K562 (cell line): ENCODE data around the gene RASD2. TPM values are rescaled to one million over a fixed set of nuclear protein-coding genes. Genes with fewer than 3 reads are reported as not detected.

Source experiments
- ARID2 ChIP-seq: fragments of 450-650 bp; IDR thresholded peaks from 2 replicates; pipeline ENCODE4 v1.6.1; 2017; ENCODE audit warnings: antibody characterized with exemption, mild to moderate bottlenecking
- ASH1L ChIP-seq: fragments of 450-650 bp; IDR thresholded peaks from 2 replicates; pipeline ENCODE4 v1.6.1; 2018; ENCODE audit warnings: borderline replicate concordance, mild to moderate bottlenecking, low read depth; ENCODE audit not compliant: partially characterized antibody
- DACH1 ChIP-seq: fragments of 450-650 bp; IDR thresholded peaks from 2 replicates; pipeline ENCODE4 v1.6.1; 2018; ENCODE audit not compliant: partially characterized antibody
- FOXJ2 ChIP-seq: fragments of 200-800 bp; sonication (Bioruptor generic); IDR thresholded peaks from 2 replicates; pipeline ENCODE4 v1.6.1; 2016; ENCODE audit warnings: missing genetic modification characterization, missing compliant biosample characterization
- GTF2F1 ChIP-seq: IDR thresholded peaks from 2 replicates; pipeline ENCODE4 v1.6.1; 2011; ENCODE audit warnings: low read depth, low read length, improper control_type of control experiment
- NFIC ChIP-seq: fragments of 450-650 bp; IDR thresholded peaks from 2 replicates; pipeline ENCODE4 v1.6.1; 2017; ENCODE audit warnings: mild to moderate bottlenecking, inconsistent platforms
- OTX1 ChIP-seq: fragments of 450-650 bp; formaldehyde crosslinking; IDR thresholded peaks from 2 replicates; pipeline ENCODE4 v1.4.0; 2022; ENCODE audit warnings: mild to moderate bottlenecking
- RBBP5 ChIP-seq: fragments of 200-600 bp; sonication (generic); IDR thresholded peaks from 2 replicates; pipeline ENCODE4 v1.6.1; 2012; ENCODE audit warnings: borderline replicate concordance, mild to moderate bottlenecking, low read length, control low read depth, inconsistent platforms; ENCODE audit not compliant: insufficient read depth, poor library complexity, severe bottlenecking
- ZFP1 ChIP-seq: fragments of 450-650 bp; formaldehyde crosslinking; IDR thresholded peaks from 2 replicates; pipeline ENCODE4 v1.4.0; 2020; ENCODE audit warnings: mild to moderate bottlenecking, mixed read lengths
- ZKSCAN1 ChIP-seq: fragments of 150-350 bp; IDR thresholded peaks from 2 replicates; pipeline ENCODE4 v1.6.1; 2016; ENCODE audit warnings: low read depth, low read length
- ZNF12 ChIP-seq: sonication (generic); formaldehyde crosslinking; IDR thresholded peaks from 2 replicates; pipeline ENCODE4 v1.4.0; 2020; ENCODE audit warnings: mild to moderate bottlenecking, missing genetic modification reagents
- ZNF589 ChIP-seq: fragments of 200-800 bp; sonication (Bioruptor generic); IDR thresholded peaks from 2 replicates; pipeline ENCODE4 v1.6.1; 2016; ENCODE audit warnings: low read depth, missing genetic modification characterization, missing compliant biosample characterization
- polyA plus RNA-seq, 8 experiments: library from polyadenylated mRNA; depleted of rRNA in 4 of 8; stranded (reverse) in 5 of 8; unstranded in 3 of 8; fragments of >200 nt; fragmentation: Nextera tagmentation in 2 of 8; fragmentation: Illumina TruSeq in 1 of 8; extraction: Ambion mirVana in 2 of 8; extraction: Trizol in 1 of 8; gene quantifications; 2 replicates each; pipeline versions ENCODE4 v1.2.1 to v1.2.3, GENCODE V29; 2011 to 2014; ENCODE audit warnings: inconsistent platforms in 1 of 8, missing spikeins in 1 of 8
- total RNA-seq, 7 experiments: library from RNA; depleted of rRNA in 6 of 7; stranded (reverse); fragments of >200 nt in 6 of 7; fragmentation: Illumina TruSeq in 2 of 7; extraction: Trizol in 2 of 7; gene quantifications; 2 replicates each; pipeline versions ENCODE4 v1.2.1 to v1.2.3, GENCODE V29; 2011 to 2021; ENCODE audit warnings: low replicate concordance in 1 of 7
- TF ChIP-seq, protein P1 (sequence below), 2 experiments: IDR thresholded peaks in 1 of 2; conservative IDR thresholded peaks in 1 of 2; 2 replicates each; pipeline ENCODE4 v1.6.1; 2016; ENCODE audit warnings: low read depth in 2 of 2, mild to moderate bottlenecking in 1 of 2, missing compliant biosample characterization in 1 of 2, missing genetic modification characterization in 1 of 2, moderate library complexity in 1 of 2
- TF ChIP-seq, protein P2 (sequence below): sonication (generic); formaldehyde crosslinking; IDR thresholded peaks from 2 replicates; pipeline ENCODE4 v1.8.1; 2023; ENCODE audit warnings: mild to moderate bottlenecking, missing genetic modification reagents
- TF ChIP-seq, protein P3 (sequence below): fragments of 450-650 bp; IDR thresholded peaks from 2 replicates; pipeline ENCODE4 v1.6.1; 2017; ENCODE audit warnings: antibody characterized with exemption, mild to moderate bottlenecking
- TF ChIP-seq, protein P4 (sequence below): fragments of 250-450 bp; sonication (Bioruptor Pico); IDR thresholded peaks from 2 replicates; pipeline ENCODE4 v1.4.0; 2020; ENCODE audit warnings: mild to moderate bottlenecking, moderate library complexity, borderline replicate concordance

Gene RASD2
- total and polyA plus RNA-seq, 9 of the 15 experiments (the other 6 are each of a cell fraction or from before 2014, with no cell fraction given): 0.05 TPM; not detected in 8

DNA sequence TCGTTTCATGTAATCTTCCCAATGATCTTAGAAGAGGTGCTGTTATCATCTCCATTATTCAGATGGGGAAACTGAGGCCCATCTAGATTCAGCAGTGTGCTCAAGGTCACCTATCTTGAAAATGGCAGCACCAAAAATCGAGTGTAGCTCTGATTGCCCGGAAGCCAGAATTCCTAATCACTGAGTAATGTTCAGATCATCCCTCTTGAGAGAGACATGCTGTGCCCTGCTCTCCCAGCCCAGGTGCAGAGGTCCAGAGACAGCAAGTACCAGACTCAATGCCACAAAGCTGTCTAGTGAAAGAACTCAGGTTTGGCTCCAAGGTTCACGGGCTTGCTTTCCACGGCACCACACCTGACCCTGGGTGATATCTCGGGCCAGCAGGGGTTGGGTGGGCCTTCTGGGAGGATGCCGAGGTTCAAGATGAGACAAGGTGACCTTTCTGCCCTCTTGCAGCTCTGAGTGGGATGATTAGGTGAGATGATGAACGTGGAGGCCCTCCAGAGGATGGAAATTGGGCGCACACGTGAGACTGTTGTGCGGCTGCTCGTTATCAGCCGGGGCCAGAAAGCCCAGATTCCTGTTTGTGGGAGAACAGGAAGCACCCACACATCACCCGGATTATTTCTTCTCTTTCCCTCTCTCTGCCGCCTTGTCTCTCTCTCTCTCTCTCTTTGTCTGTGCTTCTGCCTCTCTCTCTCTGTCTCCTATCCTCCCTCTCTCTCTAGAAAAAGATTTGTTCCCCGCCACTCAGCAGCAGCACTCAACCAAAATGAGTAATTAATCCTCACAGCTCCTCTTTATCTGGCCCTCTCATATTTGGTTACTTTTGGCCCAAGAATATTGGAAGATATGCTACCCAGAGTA, 19.0 kb upstream of the RASD2 start (continued):
- peak; percentile 15 for TF ChIP-seq DACH1
- no peak for TF ChIP-seq ZNF12 (CRISPR knock-in tag)
- TF ChIP-seq ASH1L: no peak
- TF ChIP-seq, protein P1, sequence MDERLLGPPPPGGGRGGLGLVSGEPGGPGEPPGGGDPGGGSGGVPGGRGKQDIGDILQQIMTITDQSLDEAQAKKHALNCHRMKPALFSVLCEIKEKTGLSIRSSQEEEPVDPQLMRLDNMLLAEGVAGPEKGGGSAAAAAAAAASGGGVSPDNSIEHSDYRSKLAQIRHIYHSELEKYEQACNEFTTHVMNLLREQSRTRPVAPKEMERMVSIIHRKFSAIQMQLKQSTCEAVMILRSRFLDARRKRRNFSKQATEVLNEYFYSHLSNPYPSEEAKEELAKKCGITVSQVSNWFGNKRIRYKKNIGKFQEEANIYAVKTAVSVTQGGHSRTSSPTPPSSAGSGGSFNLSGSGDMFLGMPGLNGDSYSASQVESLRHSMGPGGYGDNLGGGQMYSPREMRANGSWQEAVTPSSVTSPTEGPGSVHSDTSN (CRISPR knock-in tag; IDR thresholded peaks at IDR 0.05; ENCODE audit: low read depth): no peak
- TF ChIP-seq, protein P1 (tag; conservative IDR thresholded peaks at IDR 0.05; ENCODE audit: low read depth): no peak
- no peak for TF ChIP-seq GTF2F1
- TF ChIP-seq ZFP1: no peak
- no peak for TF ChIP-seq OTX1 (CRISPR knock-in tag)
- no peak for TF ChIP-seq RBBP5
- no peak for TF ChIP-seq ZNF589 (CRISPR knock-in tag)
- TF ChIP-seq NFIC: peak; percentile 50; the same call in 1 of the 2 replicates
- TF ChIP-seq ZKSCAN1: no peak
- TF ChIP-seq FOXJ2 (tag): no peak
- TF ChIP-seq, protein P2, sequence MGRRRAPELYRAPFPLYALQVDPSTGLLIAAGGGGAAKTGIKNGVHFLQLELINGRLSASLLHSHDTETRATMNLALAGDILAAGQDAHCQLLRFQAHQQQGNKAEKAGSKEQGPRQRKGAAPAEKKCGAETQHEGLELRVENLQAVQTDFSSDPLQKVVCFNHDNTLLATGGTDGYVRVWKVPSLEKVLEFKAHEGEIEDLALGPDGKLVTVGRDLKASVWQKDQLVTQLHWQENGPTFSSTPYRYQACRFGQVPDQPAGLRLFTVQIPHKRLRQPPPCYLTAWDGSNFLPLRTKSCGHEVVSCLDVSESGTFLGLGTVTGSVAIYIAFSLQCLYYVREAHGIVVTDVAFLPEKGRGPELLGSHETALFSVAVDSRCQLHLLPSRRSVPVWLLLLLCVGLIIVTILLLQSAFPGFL: no peak
- TF ChIP-seq, protein P3, sequence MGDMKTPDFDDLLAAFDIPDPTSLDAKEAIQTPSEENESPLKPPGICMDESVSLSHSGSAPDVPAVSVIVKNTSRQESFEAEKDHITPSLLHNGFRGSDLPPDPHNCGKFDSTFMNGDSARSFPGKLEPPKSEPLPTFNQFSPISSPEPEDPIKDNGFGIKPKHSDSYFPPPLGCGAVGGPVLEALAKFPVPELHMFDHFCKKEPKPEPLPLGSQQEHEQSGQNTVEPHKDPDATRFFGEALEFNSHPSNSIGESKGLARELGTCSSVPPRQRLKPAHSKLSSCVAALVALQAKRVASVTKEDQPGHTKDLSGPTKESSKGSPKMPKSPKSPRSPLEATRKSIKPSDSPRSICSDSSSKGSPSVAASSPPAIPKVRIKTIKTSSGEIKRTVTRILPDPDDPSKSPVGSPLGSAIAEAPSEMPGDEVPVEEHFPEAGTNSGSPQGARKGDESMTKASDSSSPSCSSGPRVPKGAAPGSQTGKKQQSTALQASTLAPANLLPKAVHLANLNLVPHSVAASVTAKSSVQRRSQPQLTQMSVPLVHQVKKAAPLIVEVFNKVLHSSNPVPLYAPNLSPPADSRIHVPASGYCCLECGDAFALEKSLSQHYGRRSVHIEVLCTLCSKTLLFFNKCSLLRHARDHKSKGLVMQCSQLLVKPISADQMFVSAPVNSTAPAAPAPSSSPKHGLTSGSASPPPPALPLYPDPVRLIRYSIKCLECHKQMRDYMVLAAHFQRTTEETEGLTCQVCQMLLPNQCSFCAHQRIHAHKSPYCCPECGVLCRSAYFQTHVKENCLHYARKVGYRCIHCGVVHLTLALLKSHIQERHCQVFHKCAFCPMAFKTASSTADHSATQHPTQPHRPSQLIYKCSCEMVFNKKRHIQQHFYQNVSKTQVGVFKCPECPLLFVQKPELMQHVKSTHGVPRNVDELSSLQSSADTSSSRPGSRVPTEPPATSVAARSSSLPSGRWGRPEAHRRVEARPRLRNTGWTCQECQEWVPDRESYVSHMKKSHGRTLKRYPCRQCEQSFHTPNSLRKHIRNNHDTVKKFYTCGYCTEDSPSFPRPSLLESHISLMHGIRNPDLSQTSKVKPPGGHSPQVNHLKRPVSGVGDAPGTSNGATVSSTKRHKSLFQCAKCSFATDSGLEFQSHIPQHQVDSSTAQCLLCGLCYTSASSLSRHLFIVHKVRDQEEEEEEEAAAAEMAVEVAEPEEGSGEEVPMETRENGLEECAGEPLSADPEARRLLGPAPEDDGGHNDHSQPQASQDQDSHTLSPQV: no peak
- no peak for TF ChIP-seq ARID2
- TF ChIP-seq, protein P4, sequence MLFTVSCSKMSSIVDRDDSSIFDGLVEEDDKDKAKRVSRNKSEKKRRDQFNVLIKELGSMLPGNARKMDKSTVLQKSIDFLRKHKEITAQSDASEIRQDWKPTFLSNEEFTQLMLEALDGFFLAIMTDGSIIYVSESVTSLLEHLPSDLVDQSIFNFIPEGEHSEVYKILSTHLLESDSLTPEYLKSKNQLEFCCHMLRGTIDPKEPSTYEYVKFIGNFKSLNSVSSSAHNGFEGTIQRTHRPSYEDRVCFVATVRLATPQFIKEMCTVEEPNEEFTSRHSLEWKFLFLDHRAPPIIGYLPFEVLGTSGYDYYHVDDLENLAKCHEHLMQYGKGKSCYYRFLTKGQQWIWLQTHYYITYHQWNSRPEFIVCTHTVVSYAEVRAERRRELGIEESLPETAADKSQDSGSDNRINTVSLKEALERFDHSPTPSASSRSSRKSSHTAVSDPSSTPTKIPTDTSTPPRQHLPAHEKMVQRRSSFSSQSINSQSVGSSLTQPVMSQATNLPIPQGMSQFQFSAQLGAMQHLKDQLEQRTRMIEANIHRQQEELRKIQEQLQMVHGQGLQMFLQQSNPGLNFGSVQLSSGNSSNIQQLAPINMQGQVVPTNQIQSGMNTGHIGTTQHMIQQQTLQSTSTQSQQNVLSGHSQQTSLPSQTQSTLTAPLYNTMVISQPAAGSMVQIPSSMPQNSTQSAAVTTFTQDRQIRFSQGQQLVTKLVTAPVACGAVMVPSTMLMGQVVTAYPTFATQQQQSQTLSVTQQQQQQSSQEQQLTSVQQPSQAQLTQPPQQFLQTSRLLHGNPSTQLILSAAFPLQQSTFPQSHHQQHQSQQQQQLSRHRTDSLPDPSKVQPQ (CRISPR knock-in tag): no peak
